Heart right ventricle (tissue), 16 donors: ENCODE measurements around the gene GGTLC2. TPM values are rescaled to one million over a fixed set of nuclear protein-coding genes. Genes with fewer than 3 reads are reported as not detected.
A peak's percentile ranks its signal among the peaks of the same experiment; 100 is the strongest.
"Not testable (repeated sequence)": the region's sequence is repeated elsewhere in the genome, so short reads cannot be mapped to it uniquely, and the experiment has no call there.

Source experiments
- ATAC-seq, 8 donors: fragments of 200-7000 bp; cut with Tn5 transposase; one replicate each; pipeline ENCODE4 v1.9.1; 2020; ENCODE audit warnings: mild to moderate bottlenecking in 8 of 8, moderate library complexity in 8 of 8, moderate number of reproducible peaks in 1 of 8
- DNase-seq, 2 donors: peaks; one replicate each; pipeline ENCODE4 v3.0.0-alpha.2; 2020
- H3K27ac ChIP-seq, 10 donors: fragments of 200-600 bp; sonication (generic) in 2 of 10; one replicate each; pipeline versions ENCODE4 v1.5.0 to v1.8.0; 2020 to 2022; ENCODE audit warnings: mild to moderate bottlenecking in 3 of 10
- H3K27me3 ChIP-seq, 7 donors: fragments of 200-600 bp; one replicate each; pipeline ENCODE4 v1.8.0; 2021 to 2022; ENCODE audit warnings: mild to moderate bottlenecking in 2 of 7
- H3K36me3 ChIP-seq, 9 donors: fragments of 200-600 bp; sonication (generic) in 1 of 9; one replicate each; pipeline versions ENCODE4 v1.5.0 to v1.8.0; 2020 to 2022; ENCODE audit warnings: mild to moderate bottlenecking in 2 of 9
- H3K4me1 ChIP-seq, 9 donors: fragments of 200-600 bp; sonication (generic) in 1 of 9; one replicate each; pipeline versions ENCODE4 v1.5.0 to v1.8.0; 2020 to 2022; ENCODE audit warnings: mild to moderate bottlenecking in 4 of 9
- H3K4me3 ChIP-seq, 10 donors: fragments of 200-600 bp; sonication (generic) in 2 of 10; one replicate each; pipeline versions ENCODE4 v1.5.0 to v1.8.0; 2020 to 2022; ENCODE audit warnings: mild to moderate bottlenecking in 7 of 10, moderate library complexity in 2 of 10
- H3K9me3 ChIP-seq, 11 donors: fragments of 200-600 bp in 10 of 11; sonication (generic) in 2 of 11; one replicate each; pipeline versions ENCODE4 v1.5.0 to v1.8.0; 2013 to 2022; ENCODE audit warnings: mild to moderate bottlenecking in 2 of 11, control low read depth in 1 of 11, moderate library complexity in 1 of 11
- CTCF ChIP-seq, 9 donors: fragments of 200-600 bp; sonication (generic) in 2 of 9; IDR thresholded peaks; one replicate each; pipeline versions ENCODE4 v1.5.0 to v1.8.0; 2021 to 2022; ENCODE audit warnings: antibody characterized with exemption in 9 of 9, mild to moderate bottlenecking in 5 of 9, moderate library complexity in 1 of 9
- whole genome bisulfite sequencing, 2 donors: extraction: QIAGEN DNeasy Blood & Tissue Kit; methylation state at CpG; one replicate each; pipeline ENCODE4 v1.1.7; 2013; ENCODE audit warnings: inconsistent platforms in 1 of 2; 5-methylcytosine and 5-hydroxymethylcytosine counted together
- intact Hi-C, 10 donors: fragments of 100-400 bp; cut with DNase I; formaldehyde crosslinking; loops; one replicate each; pipeline versions ENCODE4 v1.11.1 to v1.14.2; 2022
- polyA plus RNA-seq, 2 donors: library from polyadenylated mRNA; stranded (reverse); fragments of 200-250 nt; gene quantifications; one replicate each; pipeline ENCODE4 v1.2.3, GENCODE V29; 2013
- total RNA-seq, 10 donors: library from RNA; stranded (reverse); fragmentation: NEBNext Ultra II Directional in 3 of 10; extraction: Animal tissue kit (Norgen Biotek cat#: 25700) in 3 of 10; gene quantifications; one replicate each; pipeline versions ENCODE4 v1.2.1 to v1.2.4, GENCODE V29; 2021 to 2023
- donor health status: Arrhythmogenic right ventricular cardiomyopathy.
- donor health status: ischemic (EF 13 %, LVEDD 7.1; RV severe dilation, severe dysfunction).
- donor health status: healthy with polysubstance abuse.
- donor health status: DM: no; HTN: yes; CAD: no.
- donor health status: DM: no; HTN: no; CAD: no.
- donor health status: ischemic (EF 25% LVEDD 6.9; RV normal size, moderate dysfunction).
- donor health status: ischemic (EF 25% LVEDD 5.7; RV mildly dilated, moderate dysfunction).
- donor health status: healthy.
- donor health status: DM: yes; HTN: yes; CAD: no.
- donor health status: Ischemic cardiomyopathy.
- donor health status: ischemic (EF 35%, LVEDD 5.7; RV mildly dilated, moderate dysfunction).
- donor health status: nonischemic (EF 11% LVEDD 7.7; RV severe dilation, severe dysfunction).
- donor health status: DM: yes; HTN: yes; CAD: no.
- donor health status: PGD.
- donor health status: ischemic (EF 29% LVEDD 5.4; RV normal size, mild dysfunction).
- donor health status: nonischemic (EF 23%, LVEDD 6.1; RV moderate dilation, normal function).

GGTLC2 gene
- total and polyA plus RNA-seq, 12 donors = not detected

- H3K27me3 ChIP-seq, H3K27ac ChIP-seq, H3K36me3 ChIP-seq, H3K9me3 ChIP-seq, intact Hi-C loops, ATAC-seq, H3K4me1 ChIP-seq, H3K4me3 ChIP-seq, DNase-seq: not testable (repeated sequence)
- TF ChIP-seq CTCF (IDR thresholded peaks at IDR 0.05) = peak in 5 of 9 donors; percentile 8 to 26 (median 14)
- WGBS, 2 donors = 41% methylated on average over 3 of the region's 7 CpGs; no CpG with 5 or more reads in 1 of the 2 donors
These were observed 8.2 kb upstream of the GGTLC2 start for GRCh38 chr22:22636260-22636659.

GRCh38 chr22:22638313-22638712 is 6.1 kb upstream of the GGTLC2 start:
- 62 to 67% methylated on average over 8 to 9 of the region's 17 CpGs for WGBS, 2 donors

GRCh38 chr22:22642255-22642654 is 2.2 kb upstream of the GGTLC2 start:
- H3K4me3 ChIP-seq, H3K36me3 ChIP-seq, H3K27me3 ChIP-seq, ATAC-seq, H3K9me3 ChIP-seq, DNase-seq, intact Hi-C loops, H3K4me1 ChIP-seq, H3K27ac ChIP-seq: not testable (repeated sequence)
- WGBS, 2 donors = 93 to 97% methylated on average over 9 of the region's 10 CpGs

More at GRCh38 chr22:22638313-22638712, 6.1 kb upstream of the GGTLC2 start:
- H3K4me3 ChIP-seq, H3K36me3 ChIP-seq, H3K9me3 ChIP-seq, H3K4me1 ChIP-seq, H3K27me3 ChIP-seq, H3K27ac ChIP-seq, ATAC-seq, intact Hi-C loops, DNase-seq: not testable (repeated sequence)

- H3K27ac ChIP-seq, H3K4me1 ChIP-seq, H3K4me3 ChIP-seq, H3K27me3 ChIP-seq, H3K9me3 ChIP-seq, H3K36me3 ChIP-seq, DNase-seq, intact Hi-C loops, ATAC-seq: not testable (repeated sequence)
- 89% methylated on average over 3 of the region's 4 CpGs; no CpG with 5 or more reads in 1 of the 2 donors for WGBS, 2 donors
These were observed 1.6 kb downstream of the GGTLC2 start for GRCh38 chr22:22645969-22646368.

GRCh38 chr22:22647952-22648351 is 3.5 kb downstream of the GGTLC2 start:
- ATAC-seq, H3K9me3 ChIP-seq, H3K4me1 ChIP-seq, H3K27me3 ChIP-seq, DNase-seq, intact Hi-C loops, H3K27ac ChIP-seq, H3K36me3 ChIP-seq, H3K4me3 ChIP-seq: not testable (repeated sequence)
- peak in 8 of 9 donors; percentile 14 to 53 (median 45) for TF ChIP-seq CTCF (IDR thresholded peaks at IDR 0.05)
- 31 to 47% methylated on average over 6 to 12 of the region's 12 CpGs for WGBS, 2 donors

GRCh38 chr22:22648863-22649536 is 4.6 kb downstream of the GGTLC2 start:
- H3K36me3 ChIP-seq, DNase-seq, H3K4me3 ChIP-seq, intact Hi-C loops, H3K9me3 ChIP-seq, H3K27ac ChIP-seq, H3K27me3 ChIP-seq, ATAC-seq, H3K4me1 ChIP-seq: not testable (repeated sequence)
- 90 to 95% methylated on average over 6 to 9 of the region's 9 CpGs for WGBS, 2 donors

GRCh38 chr22:22649761-22650160 is 5.3 kb downstream of the GGTLC2 start:
- H3K4me1 ChIP-seq, H3K36me3 ChIP-seq, ATAC-seq, intact Hi-C loops, DNase-seq, H3K9me3 ChIP-seq, H3K27me3 ChIP-seq, H3K4me3 ChIP-seq, H3K27ac ChIP-seq: not testable (repeated sequence)
- 52 to 61% methylated on average over 4 to 5 of the region's 8 CpGs for WGBS, 2 donors

- 56 to 60% methylated on average over 5 of the region's 9 CpGs for WGBS, 2 donors
- H3K27me3 ChIP-seq, H3K4me1 ChIP-seq, H3K36me3 ChIP-seq, H3K27ac ChIP-seq, ATAC-seq, H3K9me3 ChIP-seq, intact Hi-C loops, DNase-seq, H3K4me3 ChIP-seq: not testable (repeated sequence)
These were observed 6.0 kb downstream of the GGTLC2 start for GRCh38 chr22:22650398-22650797.

- 71 to 75% methylated on average over 6 of the region's 8 CpGs for WGBS, 2 donors
- H3K27ac ChIP-seq = not testable (repeated sequence)
These were observed 6.5 kb downstream of the GGTLC2 start for GRCh38 chr22:22650803-22651515.

More at GRCh38 chr22:22650803-22651515, 6.5 kb downstream of the GGTLC2 start:
- H3K9me3 ChIP-seq, H3K4me3 ChIP-seq, intact Hi-C loops, ATAC-seq, H3K27me3 ChIP-seq, DNase-seq, H3K4me1 ChIP-seq, H3K36me3 ChIP-seq: not testable (repeated sequence)
